ENCODE measurements around the gene CEBPZOS. TPM values are rescaled to one million over a fixed set of nuclear protein-coding genes. Genes with fewer than 3 reads are reported as not detected.
A peak's percentile ranks its signal among the peaks of the same experiment; 100 is the strongest.

Gene CEBPZOS
- total and polyA plus RNA-seq, 9 of the 15 experiments (the other 6 are each of a cell fraction or from before 2014, with no cell fraction given) = 21.7 to 64.8 (median 46.7) TPM

DNA sequence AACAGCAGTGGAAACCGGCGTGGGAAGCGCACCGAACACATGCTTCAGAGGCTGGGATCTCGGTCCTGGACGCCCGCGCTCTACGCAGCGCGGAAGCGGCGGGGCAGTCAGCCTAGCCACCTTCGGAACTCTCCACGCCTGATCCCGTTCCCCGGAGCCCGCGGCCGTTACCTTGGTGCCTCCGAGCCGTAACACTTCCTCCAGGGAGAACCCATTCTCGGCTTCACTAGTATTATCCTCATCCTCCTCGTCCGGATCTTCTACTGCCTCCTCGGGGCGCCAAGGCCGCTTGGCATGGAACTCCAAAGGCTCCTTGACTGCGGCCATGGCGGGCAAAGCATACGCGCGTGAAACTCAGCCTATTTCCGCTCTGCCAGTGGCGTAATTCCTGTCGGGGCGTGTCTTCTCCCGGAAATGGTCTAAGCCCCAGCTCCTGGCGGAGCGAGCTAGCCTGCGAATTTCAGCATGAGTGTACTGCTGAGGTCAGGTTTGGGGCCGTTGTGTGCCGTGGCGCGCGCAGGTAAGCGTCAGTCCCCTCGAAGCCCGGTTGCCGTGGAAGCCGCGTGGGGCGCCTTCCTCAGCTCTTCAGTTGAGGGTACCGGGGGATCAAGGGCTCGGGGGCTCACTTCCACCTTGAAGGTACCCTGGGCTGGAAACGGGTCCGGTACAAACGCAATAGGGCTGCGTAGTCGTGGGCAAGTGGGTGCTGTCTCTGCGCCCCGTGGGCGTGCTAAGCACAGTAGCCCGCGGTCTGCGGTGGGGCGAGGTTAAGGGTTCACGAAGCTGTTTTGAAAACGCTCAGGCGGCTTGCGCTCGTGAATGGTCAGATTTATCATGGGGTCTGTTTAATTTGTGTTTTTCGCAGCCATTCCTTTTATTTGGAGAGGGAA is 35.2 kb downstream of the CEBPZOS start, which contains the start of the genes CEBPZ and NDUFAF7 (continued):
- no peak for TF ChIP-seq STAG1 (CRISPR knock-in tag; IDR thresholded peaks at IDR 0.05; ENCODE audit: borderline replicate concordance)
- peak; percentile 88 for TF ChIP-seq NFRKB (IDR thresholded peaks at IDR 0.05; ENCODE audit: low read depth)
- peak; percentile 46; the same call in 1 of the 2 replicates for TF ChIP-seq FOXK1 (CRISPR knock-in tag; IDR thresholded peaks at IDR 0.05; ENCODE audit: borderline replicate concordance)
- peak; percentile 69 to 77 for TF ChIP-seq NRF1 (conservative IDR thresholded peaks at IDR 0.05 in 1 of 2, IDR thresholded peaks at IDR 0.05 in 1 of 2)
- peak; percentile 55 for TF ChIP-seq ETV5 (CRISPR knock-in tag; IDR thresholded peaks at IDR 0.05; ENCODE audit: low read depth)
- TF ChIP-seq FUS (optimal IDR thresholded peaks at IDR 0.05; ENCODE audit: low read depth, low read length) = no peak
- TF ChIP-seq SAFB (IDR thresholded peaks at IDR 0.05; ENCODE audit: borderline replicate concordance, low read depth, low read length) = peak; percentile 20; the same call in 1 of the 2 replicates
- TF ChIP-seq, protein P1, sequence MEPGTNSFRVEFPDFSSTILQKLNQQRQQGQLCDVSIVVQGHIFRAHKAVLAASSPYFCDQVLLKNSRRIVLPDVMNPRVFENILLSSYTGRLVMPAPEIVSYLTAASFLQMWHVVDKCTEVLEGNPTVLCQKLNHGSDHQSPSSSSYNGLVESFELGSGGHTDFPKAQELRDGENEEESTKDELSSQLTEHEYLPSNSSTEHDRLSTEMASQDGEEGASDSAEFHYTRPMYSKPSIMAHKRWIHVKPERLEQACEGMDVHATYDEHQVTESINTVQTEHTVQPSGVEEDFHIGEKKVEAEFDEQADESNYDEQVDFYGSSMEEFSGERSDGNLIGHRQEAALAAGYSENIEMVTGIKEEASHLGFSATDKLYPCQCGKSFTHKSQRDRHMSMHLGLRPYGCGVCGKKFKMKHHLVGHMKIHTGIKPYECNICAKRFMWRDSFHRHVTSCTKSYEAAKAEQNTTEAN (CRISPR knock-in tag; IDR thresholded peaks at IDR 0.05) = 0 out of 2 replicates have a peak, but pooled peaks have one; percentile 45
- TF ChIP-seq NFATC3 (IDR thresholded peaks at IDR 0.05) = no peak
- no peak for TF ChIP-seq ZNF584 (CRISPR knock-in tag; IDR thresholded peaks at IDR 0.05; ENCODE audit: low read depth)
- no peak for TF ChIP-seq CHD1 (IDR thresholded peaks at IDR 0.05; ENCODE audit: low read length)
- TF ChIP-seq, protein P2, sequence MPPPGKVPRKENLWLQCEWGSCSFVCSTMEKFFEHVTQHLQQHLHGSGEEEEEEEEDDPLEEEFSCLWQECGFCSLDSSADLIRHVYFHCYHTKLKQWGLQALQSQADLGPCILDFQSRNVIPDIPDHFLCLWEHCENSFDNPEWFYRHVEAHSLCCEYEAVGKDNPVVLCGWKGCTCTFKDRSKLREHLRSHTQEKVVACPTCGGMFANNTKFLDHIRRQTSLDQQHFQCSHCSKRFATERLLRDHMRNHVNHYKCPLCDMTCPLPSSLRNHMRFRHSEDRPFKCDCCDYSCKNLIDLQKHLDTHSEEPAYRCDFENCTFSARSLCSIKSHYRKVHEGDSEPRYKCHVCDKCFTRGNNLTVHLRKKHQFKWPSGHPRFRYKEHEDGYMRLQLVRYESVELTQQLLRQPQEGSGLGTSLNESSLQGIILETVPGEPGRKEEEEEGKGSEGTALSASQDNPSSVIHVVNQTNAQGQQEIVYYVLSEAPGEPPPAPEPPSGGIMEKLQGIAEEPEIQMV (tag; conservative IDR thresholded peaks at IDR 0.05; ENCODE audit: low read depth) = no peak
- TF ChIP-seq KDM2B (CRISPR knock-in tag; IDR thresholded peaks at IDR 0.05) = no peak
- TF ChIP-seq SETDB1 (IDR thresholded peaks at IDR 0.05; ENCODE audit: low read length) = no peak
- no peak for TF ChIP-seq HDGF (IDR thresholded peaks at IDR 0.05)
- no peak for TF ChIP-seq ZKSCAN3 (CRISPR knock-in tag; IDR thresholded peaks at IDR 0.05)
- TF ChIP-seq, protein P3, sequence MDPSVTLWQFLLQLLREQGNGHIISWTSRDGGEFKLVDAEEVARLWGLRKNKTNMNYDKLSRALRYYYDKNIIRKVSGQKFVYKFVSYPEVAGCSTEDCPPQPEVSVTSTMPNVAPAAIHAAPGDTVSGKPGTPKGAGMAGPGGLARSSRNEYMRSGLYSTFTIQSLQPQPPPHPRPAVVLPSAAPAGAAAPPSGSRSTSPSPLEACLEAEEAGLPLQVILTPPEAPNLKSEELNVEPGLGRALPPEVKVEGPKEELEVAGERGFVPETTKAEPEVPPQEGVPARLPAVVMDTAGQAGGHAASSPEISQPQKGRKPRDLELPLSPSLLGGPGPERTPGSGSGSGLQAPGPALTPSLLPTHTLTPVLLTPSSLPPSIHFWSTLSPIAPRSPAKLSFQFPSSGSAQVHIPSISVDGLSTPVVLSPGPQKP (CRISPR knock-in tag; IDR thresholded peaks at IDR 0.05) = no peak; the same call in 1 of the 2 replicates
- TF ChIP-seq ZNF408 (CRISPR knock-in tag; IDR thresholded peaks at IDR 0.05; ENCODE audit: low read depth) = no peak
- TF ChIP-seq SMC3 (conservative IDR thresholded peaks at IDR 0.05; ENCODE audit: insufficient read depth, low read depth, low read length) = no peak
